Colonic mucosa (tissue), 4 donors: ENCODE measurements around the gene D2HGDH. TPM values are rescaled to one million over a fixed set of nuclear protein-coding genes. Genes with fewer than 3 reads are reported as not detected.

ENCODE experiments used
- DNase-seq: peaks from one replicate; pipeline ENCODE4 v3.0.0-alpha.2; 2020
- H3K27ac ChIP-seq: fragments of 200-600 bp; one replicate; pipeline ENCODE4 v1.8.0; 2021
- H3K27me3 ChIP-seq: fragments of 200-600 bp; one replicate; pipeline ENCODE4 v1.8.0; 2021
- H3K36me3 ChIP-seq: fragments of 200-600 bp; one replicate; pipeline ENCODE4 v1.8.0; 2021
- H3K4me1 ChIP-seq: fragments of 200-600 bp; one replicate; pipeline ENCODE4 v1.8.0; 2021; ENCODE audit warnings: mild to moderate bottlenecking
- H3K4me3 ChIP-seq: fragments of 200-600 bp; one replicate; pipeline ENCODE4 v1.8.0; 2021
- H3K9ac ChIP-seq, 2 donors: one replicate each; pipeline ENCODE4 v1.7.0; 2013; ENCODE audit warnings: control low read depth in 2 of 2, low read depth in 2 of 2, low read length in 2 of 2
- H3K9me3 ChIP-seq: fragments of 200-600 bp; one replicate; pipeline ENCODE4 v1.8.0; 2021
- intact Hi-C: fragments of 100-400 bp; cut with DNase I; formaldehyde crosslinking; loops from one replicate; pipeline ENCODE4 v1.14.1; 2022
- total RNA-seq, 2 donors: library from RNA; stranded (reverse); fragmentation: NEBNext Ultra II Directional in 1 of 2; extraction: Animal tissue kit (Norgen Biotek cat#: 25700) in 1 of 2; gene quantifications; one replicate each; pipeline ENCODE4 v1.2.1, GENCODE V29; 2021
- TF ChIP-seq, protein P1 (sequence below): fragments of 200-600 bp; IDR thresholded peaks from one replicate; pipeline ENCODE4 v1.8.0; 2022; ENCODE audit warnings: antibody characterized with exemption, mild to moderate bottlenecking
- donor health status: healthy.
- donor health status: DM: no; HTN: no; CAD: no.
- donor health status: DM: no; HTN: no; CAD: no.

D2HGDH gene
- total RNA-seq, 2 donors from 2014 or later, result 42.0 to 76.6 TPM

GRCh38 chr2:241795021-241795999 is 60.9 kb downstream of the D2HGDH start:
- intact Hi-C loops, result no loop called here
- H3K27me3 ChIP-seq, result no peaks in the 10 kb centered on the region
- peaks cover 8% of the 10 kb centered on the region for H3K4me1 ChIP-seq
- H3K27ac ChIP-seq, result peak overlapping the region; percentile 86
- H3K9ac ChIP-seq, result peak overlapping the region; percentile 29 to 85
- TF ChIP-seq, protein P1, sequence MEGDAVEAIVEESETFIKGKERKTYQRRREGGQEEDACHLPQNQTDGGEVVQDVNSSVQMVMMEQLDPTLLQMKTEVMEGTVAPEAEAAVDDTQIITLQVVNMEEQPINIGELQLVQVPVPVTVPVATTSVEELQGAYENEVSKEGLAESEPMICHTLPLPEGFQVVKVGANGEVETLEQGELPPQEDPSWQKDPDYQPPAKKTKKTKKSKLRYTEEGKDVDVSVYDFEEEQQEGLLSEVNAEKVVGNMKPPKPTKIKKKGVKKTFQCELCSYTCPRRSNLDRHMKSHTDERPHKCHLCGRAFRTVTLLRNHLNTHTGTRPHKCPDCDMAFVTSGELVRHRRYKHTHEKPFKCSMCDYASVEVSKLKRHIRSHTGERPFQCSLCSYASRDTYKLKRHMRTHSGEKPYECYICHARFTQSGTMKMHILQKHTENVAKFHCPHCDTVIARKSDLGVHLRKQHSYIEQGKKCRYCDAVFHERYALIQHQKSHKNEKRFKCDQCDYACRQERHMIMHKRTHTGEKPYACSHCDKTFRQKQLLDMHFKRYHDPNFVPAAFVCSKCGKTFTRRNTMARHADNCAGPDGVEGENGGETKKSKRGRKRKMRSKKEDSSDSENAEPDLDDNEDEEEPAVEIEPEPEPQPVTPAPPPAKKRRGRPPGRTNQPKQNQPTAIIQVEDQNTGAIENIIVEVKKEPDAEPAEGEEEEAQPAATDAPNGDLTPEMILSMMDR, result no peak
- peak; percentile 91 for DNase-seq
- no peaks in the 10 kb centered on the region for H3K9me3 ChIP-seq
- no peak overlapping the region for H3K4me3 ChIP-seq
- H3K36me3 ChIP-seq, result no peaks in the 10 kb centered on the region

DNA sequence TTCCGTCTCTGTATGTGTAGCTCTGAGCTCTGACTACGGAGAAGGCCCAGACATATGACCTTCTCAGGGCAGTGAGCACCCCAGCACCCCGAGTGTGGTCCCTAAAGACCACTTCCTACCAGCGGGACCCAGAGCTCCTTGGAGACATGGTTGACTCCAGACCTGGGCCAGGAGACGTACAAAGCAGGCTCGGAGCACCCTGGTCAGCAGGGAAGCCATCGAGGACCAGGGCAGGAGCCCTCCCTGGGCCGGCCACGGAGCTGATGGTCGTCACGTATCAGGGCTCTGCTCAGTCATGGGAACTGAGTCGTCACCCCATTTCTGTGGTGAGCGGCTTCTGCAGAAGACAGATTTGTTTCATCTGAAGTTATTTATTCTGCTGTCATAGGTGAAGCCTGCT is 61.8 kb downstream of the D2HGDH start:
- Histone ChIP-seq H3K4me3 (no peak overlapping the region), H3K9ac (peak overlapping the region in 1 of 2 donors; percentile 80), H3K4me1 (peaks cover 8% of the 10 kb centered on the region), H3K9me3 (no peaks in the 10 kb centered on the region), H3K36me3 (no peaks in the 10 kb centered on the region), H3K27ac (peak overlapping the region; percentile 86), H3K27me3 (no peaks in the 10 kb centered on the region)
- TF ChIP-seq, protein P1, result no peak
- intact Hi-C loops, result no loop called here
- no peak for DNase-seq

DNA sequence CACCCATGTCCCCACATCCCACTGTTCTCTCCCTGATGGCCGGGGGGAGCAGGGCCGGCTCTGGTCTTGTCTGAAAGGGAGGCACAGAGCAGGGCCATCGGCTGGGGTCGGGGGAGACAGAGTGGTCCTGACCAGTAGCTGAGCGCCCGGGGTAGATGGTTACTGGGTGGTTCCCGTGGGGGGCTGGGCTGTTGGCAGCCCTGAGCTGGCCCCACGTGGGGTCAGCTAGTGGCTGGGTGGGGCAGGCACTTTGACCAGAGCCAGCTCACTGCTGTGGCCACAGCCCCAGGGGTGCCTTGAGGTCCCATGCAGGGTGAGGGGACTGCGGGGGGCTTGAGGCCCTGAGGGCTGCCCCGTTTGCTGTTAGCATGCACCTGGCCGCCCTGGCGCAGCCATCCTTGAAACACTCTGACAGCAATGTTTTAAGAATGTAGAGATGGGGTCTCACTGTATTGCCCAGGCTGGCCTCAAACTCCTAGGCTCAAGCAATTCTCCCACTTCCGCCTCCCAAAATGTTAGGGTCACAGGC is 62.2 kb downstream of the D2HGDH start:
- Histone ChIP-seq H3K9me3 (no peaks in the 10 kb centered on the region), H3K4me3 (no peak overlapping the region), H3K4me1 (peaks cover 8% of the 10 kb centered on the region), H3K27me3 (no peaks in the 10 kb centered on the region), H3K9ac (peak overlapping the region in 1 of 2 donors; percentile 80), H3K36me3 (no peaks in the 10 kb centered on the region), H3K27ac (peak overlapping the region; percentile 86)
- intact Hi-C loops, result no loop called here
- peak; percentile 74 for DNase-seq
- TF ChIP-seq, protein P1, result no peak

DNA sequence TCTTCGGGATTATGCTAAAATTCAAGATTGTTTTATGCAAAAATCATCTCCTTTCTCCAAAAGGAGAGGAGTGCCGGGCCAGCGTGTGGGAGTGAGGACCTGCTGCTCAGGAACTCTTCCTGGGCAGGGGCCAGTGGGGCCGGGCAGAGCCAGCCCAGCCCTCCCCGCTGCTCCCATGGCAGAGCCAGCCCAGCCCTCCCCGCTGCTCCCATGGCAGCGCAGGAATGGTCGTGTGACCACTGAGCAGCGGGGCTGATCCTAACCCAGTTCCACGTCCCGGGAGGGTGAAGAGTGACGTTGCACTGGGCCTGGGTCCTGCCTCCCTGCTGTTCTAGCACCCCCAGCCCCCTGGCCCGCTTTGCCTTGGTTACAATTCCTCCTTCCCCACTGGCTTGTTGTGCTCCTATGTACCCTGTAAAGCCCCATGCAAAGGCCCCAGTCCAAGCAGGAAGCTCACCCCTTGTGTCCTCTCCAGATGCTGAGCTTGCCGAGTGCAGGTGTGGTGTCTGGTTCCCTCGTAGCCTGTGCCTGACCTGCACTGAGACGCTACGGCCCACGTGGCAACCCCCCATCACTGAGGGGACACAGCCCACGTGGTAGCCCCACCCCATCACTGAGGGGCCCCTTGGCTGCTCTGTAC is 63.1 kb downstream of the D2HGDH start:
- Histone ChIP-seq H3K4me3 (peak overlapping the region; percentile 10), H3K9ac (peak overlapping the region; percentile 56 to 80), H3K27me3 (no peaks in the 10 kb centered on the region), H3K27ac (peak overlapping the region; percentile 86), H3K9me3 (no peaks in the 10 kb centered on the region), H3K4me1 (peaks cover 8% of the 10 kb centered on the region), H3K36me3 (no peaks in the 10 kb centered on the region)
- DNase-seq, result peak; percentile 67
- TF ChIP-seq, protein P1, result no peak
- intact Hi-C loops, result no loop called here

- H3K4me1 ChIP-seq, result peaks cover 8% of the 10 kb centered on the region
- TF ChIP-seq, protein P1, result no peak
- peak overlapping the region; percentile 10 for H3K4me3 ChIP-seq
- peak overlapping the region; percentile 86 for H3K27ac ChIP-seq
- intact Hi-C loops, result no loop called here
- no peaks in the 10 kb centered on the region for H3K9me3 ChIP-seq
- peak; percentile 80 for DNase-seq
- no peaks in the 10 kb centered on the region for H3K27me3 ChIP-seq
- no peaks in the 10 kb centered on the region for H3K36me3 ChIP-seq
- H3K9ac ChIP-seq, result peak overlapping the region; percentile 56 to 80
These were observed 63.7 kb downstream of the D2HGDH start for GRCh38 chr2:241798081-241798630.
